HG02610 (cell line): Measurements from ENCODE around the gene USP32.

Experiments used
- ATAC-seq: cut with Tn5 transposase; IDR thresholded peaks from one replicate; pipeline ENCODE4 v1.9.1; 2021; ENCODE audit warnings: mild to moderate bottlenecking, moderate library complexity; ENCODE audit not compliant: unreplicated experiment

USP32 gene

GRCh38 chr17:60159479-60159866 lies 232.5 kb downstream of the USP32 start:
- ATAC-seq, result no peak

- no peak for ATAC-seq
These were observed 233.0 kb downstream of the USP32 start for GRCh38 chr17:60158751-60159478.

GRCh38 chr17:60157487-60158040 lies 234.4 kb downstream of the USP32 start:
- no peak for ATAC-seq

DNA sequence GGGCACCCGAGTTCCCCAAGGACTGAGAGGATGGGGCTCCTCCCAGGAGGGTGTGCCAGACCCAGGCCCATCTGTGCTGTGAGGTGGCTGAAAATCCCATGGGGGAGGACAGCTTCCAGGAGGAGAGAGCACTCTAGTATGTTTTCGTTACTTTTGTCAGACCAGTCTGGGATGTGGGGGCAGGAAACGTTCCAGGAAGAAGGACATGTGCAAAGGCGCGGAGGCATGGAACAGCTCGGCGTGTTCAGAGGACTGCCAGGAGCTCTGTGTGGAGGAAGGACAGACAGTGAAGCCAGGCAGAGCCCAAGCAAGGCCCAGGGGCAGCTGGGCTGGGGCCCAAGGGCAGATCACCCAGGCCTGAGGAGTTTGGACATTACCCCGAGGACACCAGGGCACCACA lies 235.2 kb downstream of the USP32 start:
- ATAC-seq, result no peak

GRCh38 chr17:60155815-60156214 lies 236.1 kb downstream of the USP32 start:
- ATAC-seq, result no peak

GRCh38 chr17:60155427-60155814 lies 236.5 kb downstream of the USP32 start:
- ATAC-seq, result no peak

- no peak for ATAC-seq
These were observed 237.1 kb downstream of the USP32 start for GRCh38 chr17:60154616-60155426.

DNA sequence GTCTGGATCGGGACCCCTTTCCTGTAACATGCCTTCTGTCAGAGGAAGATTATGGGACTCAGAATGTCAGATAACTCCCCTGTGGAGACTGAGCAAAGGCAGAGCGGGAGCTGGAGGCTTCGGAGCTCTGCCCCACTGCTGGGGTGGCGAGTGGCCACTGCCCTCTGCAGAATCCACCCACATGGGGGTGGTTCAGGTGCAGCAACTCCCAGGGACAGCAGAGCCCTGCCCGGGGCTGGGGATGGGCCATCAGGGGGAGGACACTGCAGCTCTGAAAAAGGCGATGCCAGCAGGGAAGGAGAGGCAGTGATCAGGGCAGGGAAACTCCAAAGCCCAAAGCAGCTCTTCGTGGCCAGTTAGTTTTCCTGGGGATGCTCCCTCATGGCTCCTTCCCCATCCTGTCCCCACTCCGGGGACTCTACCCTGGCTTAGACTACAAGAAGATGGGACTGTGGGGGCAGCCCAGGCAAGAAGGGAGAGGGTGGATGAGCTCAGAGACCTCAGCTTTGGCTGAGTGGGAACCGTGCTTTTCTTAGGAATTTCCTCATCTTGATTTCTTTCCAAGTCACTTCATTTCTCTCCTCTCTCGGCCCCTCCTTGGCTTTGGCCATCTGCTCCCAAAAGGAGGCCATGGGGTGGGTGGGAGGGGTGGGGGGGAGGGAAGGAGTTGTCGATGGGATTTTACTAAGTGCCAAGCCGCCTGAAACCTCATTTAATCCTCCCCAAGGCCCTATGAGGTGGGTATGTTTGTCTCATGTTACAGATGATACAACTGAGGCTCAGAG lies 238.1 kb downstream of the USP32 start:
- ATAC-seq, result no peak

- ATAC-seq, result peak; percentile 35
These were observed 240.6 kb downstream of the USP32 start for GRCh38 chr17:60151355-60151754.

- ATAC-seq, result no peak
These were observed 242.0 kb downstream of the USP32 start, which contains the start of gene CA4 for GRCh38 chr17:60149691-60150582. TSS of gene CA4 (plus strand) at chr17:60149973. CDS start at chr17:60150035, 62 bp downstream.

- ATAC-seq, result no peak
These were observed 243.6 kb downstream of the USP32 start for GRCh38 chr17:60148373-60148772.

DNA sequence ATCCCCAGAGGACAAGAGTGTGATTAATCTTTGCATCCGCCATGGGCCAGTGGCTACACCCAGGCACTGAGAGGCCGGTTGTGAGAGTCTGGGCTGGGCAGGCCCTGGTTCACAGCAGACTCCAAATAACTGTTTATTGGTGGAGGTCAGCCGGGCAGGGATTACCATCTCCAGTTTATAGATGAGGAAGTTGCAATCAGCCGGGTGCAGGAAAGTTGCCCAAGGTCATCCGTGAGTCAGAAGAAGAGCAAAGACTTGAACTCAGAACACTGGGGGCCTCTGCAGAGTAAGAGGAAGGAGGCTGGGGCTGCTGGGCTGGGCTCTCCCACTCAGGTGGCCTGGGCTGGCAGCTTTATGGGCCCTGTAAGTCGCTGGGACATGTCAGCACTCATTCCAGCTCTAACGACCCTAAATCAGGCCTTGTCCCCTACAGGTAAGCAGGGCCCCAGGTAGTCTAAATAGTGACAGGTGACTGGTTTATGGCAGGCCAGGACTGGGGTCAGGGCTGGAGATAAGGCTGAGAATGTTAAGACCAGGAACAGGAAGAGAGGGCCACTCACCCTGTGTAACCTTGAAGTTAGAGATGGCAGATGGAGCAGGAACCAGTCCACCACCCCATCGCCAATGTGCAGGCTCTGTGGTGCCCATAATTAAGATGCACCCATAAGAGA lies 244.2 kb downstream of the USP32 start:
- ATAC-seq, result no peak

- no peak for ATAC-seq
These were observed 245.7 kb downstream of the USP32 start for GRCh38 chr17:60146206-60146605.

GRCh38 chr17:60145006-60145935 lies 246.7 kb downstream of the USP32 start:
- ATAC-seq, result no peak

DNA sequence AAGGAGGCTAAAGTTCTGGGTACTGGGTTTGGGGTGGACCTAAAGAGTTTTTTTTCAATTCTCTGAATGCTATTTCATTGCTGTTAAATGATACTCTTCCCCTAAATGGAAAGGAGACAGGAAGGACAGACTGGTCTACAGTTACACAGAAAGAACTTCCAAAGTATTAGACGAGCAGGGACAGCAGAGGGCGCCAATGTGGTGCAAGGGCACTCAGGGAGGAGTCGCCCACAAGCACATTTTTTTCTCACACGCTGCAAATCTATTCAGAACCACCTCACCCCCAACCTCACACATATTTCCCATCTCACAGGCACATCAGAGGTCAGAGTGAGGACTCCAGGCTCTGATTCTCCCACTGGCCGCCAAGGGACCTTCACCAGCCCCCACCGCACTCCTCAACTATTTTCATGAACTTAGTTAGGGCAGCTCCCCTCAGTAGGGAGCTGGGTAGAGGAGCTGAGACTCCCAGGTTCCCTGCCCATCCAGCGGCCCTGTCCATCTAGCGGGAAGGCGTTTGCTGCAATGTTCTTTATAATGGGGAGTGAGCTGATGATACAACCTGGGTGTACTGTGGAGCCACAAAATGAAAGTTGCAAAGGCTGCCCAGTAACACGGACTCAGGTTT lies 248.9 kb downstream of the USP32 start:
- ATAC-seq, result peak; percentile 58

DNA sequence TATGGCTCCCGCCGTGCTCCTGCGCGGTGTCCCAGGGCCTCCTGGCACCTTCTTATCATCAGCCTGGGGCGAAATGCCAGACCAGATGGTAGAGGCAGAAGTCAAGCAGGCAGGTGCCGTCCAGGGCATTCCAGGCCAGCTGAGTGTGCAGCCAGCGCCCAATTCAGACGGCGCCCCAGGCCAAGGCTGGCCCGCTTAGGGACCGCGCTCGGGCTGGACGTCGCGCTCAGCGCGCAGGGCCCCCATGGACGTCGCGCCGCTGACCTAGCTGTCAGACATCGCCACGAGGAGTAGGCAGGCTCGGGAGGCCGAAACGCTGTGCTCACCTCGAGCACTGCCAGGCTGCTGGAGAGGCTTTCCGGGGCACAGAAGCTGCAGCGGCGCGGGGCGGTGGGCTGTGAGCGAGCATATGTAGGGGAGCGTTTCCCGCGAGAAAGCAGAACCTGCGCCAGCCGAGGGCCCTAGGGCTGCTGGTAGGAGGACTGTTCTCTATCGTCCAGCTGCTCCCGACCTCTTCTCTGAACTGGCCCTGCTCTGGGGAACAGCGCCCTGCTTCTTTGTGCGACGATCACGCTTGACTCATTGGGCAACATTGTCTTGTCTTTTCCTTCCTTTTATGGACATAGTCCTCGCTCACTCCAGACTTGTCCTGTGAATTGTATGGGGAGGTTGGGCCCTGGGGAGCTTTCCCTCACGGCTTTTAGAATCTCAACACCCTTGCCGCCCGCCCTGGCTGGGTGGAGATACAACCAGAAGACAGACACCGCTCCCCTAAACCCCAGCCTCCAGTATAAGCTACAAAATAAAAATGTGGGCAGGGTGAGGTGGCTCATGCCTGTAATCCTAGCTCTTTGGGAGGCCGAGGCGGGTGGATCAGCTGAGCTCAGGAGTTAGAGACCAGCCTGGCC lies 250.6 kb downstream of the USP32 start:
- ATAC-seq, result no peak
